MM.1S (cell line): ENCODE data around the gene NELFB.

ENCODE experiments used
- EZH2 ChIP-seq: fragments of 300-600 bp; sonication (generic); optimal IDR thresholded peaks from 2 replicates; pipeline ENCODE3; 2017; ENCODE audit warnings: low read depth, mild to moderate bottlenecking, antibody characterized with exemption, low read length, mixed read lengths
- TF ChIP-seq, protein P1 (sequence below): fragments of 300-600 bp; sonication (generic); IDR thresholded peaks from 2 replicates; pipeline ENCODE4 v1.5.1; 2016; ENCODE audit warnings: antibody characterized with exemption, low read length, mixed read lengths

DNA sequence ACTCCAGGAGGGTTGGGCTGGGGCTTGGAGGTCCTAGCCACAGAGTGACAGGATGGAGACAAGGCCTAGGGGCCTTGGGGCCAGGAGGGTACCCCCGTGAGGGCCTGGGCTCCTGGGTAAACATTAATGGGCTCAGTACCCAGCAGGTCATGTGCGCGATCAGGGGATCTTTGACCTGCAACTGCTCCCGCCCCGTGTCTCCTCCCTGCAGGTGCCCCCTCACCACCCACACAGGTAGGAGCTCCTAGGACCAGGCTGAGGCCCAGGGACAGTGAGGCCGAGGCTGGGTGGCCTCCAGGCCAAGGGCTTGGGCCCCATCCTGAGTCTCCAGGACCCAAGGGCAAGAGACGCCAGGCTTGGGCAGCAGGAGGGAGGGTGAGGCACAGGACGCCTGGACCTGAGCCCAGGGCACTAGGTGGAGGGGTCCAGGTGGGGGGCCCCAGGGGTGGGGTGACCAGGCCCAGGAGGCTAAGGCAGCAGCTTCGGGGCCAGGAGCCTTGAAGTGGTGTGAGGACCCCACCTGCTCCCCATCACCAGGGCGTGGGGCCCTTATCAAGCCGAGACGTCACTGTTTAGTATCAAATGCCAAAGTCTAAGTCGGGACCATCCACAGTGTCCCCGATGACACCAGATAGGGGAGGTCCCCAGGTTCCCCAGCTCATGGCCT is 24.3 kb upstream of the NELFB start, which contains the start of gene SLC34A3:
- TF ChIP-seq, protein P1, sequence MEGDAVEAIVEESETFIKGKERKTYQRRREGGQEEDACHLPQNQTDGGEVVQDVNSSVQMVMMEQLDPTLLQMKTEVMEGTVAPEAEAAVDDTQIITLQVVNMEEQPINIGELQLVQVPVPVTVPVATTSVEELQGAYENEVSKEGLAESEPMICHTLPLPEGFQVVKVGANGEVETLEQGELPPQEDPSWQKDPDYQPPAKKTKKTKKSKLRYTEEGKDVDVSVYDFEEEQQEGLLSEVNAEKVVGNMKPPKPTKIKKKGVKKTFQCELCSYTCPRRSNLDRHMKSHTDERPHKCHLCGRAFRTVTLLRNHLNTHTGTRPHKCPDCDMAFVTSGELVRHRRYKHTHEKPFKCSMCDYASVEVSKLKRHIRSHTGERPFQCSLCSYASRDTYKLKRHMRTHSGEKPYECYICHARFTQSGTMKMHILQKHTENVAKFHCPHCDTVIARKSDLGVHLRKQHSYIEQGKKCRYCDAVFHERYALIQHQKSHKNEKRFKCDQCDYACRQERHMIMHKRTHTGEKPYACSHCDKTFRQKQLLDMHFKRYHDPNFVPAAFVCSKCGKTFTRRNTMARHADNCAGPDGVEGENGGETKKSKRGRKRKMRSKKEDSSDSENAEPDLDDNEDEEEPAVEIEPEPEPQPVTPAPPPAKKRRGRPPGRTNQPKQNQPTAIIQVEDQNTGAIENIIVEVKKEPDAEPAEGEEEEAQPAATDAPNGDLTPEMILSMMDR = no peak
- no peak for TF ChIP-seq EZH2
